H1 (cell line): ENCODE data around the gene LIPE. TPM values are rescaled to one million over a fixed set of nuclear protein-coding genes. Genes with fewer than 3 reads are reported as not detected.

Experiments used
- BCL11A ChIP-seq, 2 experiments: IDR thresholded peaks; one replicate each; pipeline ENCODE4 v1.6.1; 2011; ENCODE audit warnings: low read depth in 2 of 2, low read length in 2 of 2, mild to moderate bottlenecking in 2 of 2
- CTBP2 ChIP-seq: IDR thresholded peaks from 2 replicates; pipeline ENCODE4 v1.7.0; 2011; ENCODE audit warnings: borderline replicate concordance, mild to moderate bottlenecking, moderate library complexity, mixed read lengths, low read length; ENCODE audit not compliant: insufficient read depth, insufficient read length
- FOSL1 ChIP-seq: IDR thresholded peaks from 2 replicates; pipeline ENCODE4 v1.6.1; 2011; ENCODE audit warnings: mild to moderate bottlenecking, low read depth, low read length, moderate library complexity; ENCODE audit not compliant: insufficient read depth
- MAFK ChIP-seq: IDR thresholded peaks from 2 replicates; pipeline ENCODE4 v1.6.1; 2012; ENCODE audit warnings: low read depth, mild to moderate bottlenecking, improper control_type of control experiment, low read length
- TCF12 ChIP-seq: IDR thresholded peaks from 2 replicates; pipeline ENCODE4 v1.6.1; 2011; ENCODE audit warnings: low read depth, mild to moderate bottlenecking, low read length
- polyA plus RNA-seq, 7 experiments: library from polyadenylated mRNA; depleted of rRNA in 3 of 7; stranded (reverse) in 5 of 7; unstranded in 2 of 7; fragments of >200 nt in 5 of 7; fragments of 200-250 nt in 2 of 7; gene quantifications; 1 replicate in 5 of 7; 2 replicates in 1 of 7; 4 replicates in 1 of 7; pipeline versions ENCODE4 v1.2.1 to v1.2.3, GENCODE V29; 2011 to 2013; ENCODE audit warnings: missing spikeins in 2 of 7, mixed read lengths in 2 of 7
- total RNA-seq: library from RNA; stranded (reverse); fragmentation: NEBNext Ultra II Directional; extraction: Animal tissue kit (Norgen Biotek cat#: 25700); gene quantifications from 2 replicates; pipeline ENCODE4 v1.2.1, GENCODE V29; 2021
- TF ChIP-seq, protein P1 (sequence below): IDR thresholded peaks from 2 replicates; pipeline ENCODE4 v1.6.1; 2011; ENCODE audit warnings: low read depth, mild to moderate bottlenecking, low read length; ENCODE audit not compliant: insufficient read depth

The LIPE gene
- total and polyA plus RNA-seq, 2 of the 8 experiments (the other 6 are each of a cell fraction or from before 2014, with no cell fraction given): 8.7 to 15.9 TPM

DNA sequence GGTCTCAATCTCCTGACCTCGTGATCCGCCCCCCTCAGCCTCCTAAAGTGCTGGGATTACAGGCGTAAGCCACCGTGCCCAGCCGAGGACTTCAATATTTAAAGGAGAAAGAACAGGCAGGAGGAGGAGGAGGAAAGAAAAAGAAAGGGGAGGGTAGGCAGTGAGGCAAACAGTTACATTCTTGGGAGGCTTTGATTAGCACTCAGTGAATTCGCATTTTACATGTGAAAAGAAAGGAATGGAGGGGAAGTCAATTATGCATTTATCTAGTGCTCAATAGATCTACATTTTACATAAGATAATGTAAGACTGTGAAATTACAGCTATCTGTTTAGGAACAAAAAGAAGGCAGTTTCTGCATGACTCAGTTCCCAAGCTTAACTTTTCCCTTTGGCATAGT lies 46.5 kb upstream of the LIPE start (continued):
- TF ChIP-seq, protein P1, sequence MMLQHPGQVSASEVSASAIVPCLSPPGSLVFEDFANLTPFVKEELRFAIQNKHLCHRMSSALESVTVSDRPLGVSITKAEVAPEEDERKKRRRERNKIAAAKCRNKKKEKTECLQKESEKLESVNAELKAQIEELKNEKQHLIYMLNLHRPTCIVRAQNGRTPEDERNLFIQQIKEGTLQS: no peak
- no peak for TF ChIP-seq TCF12
- no peak for TF ChIP-seq MAFK
- TF ChIP-seq FOSL1: no peak
- TF ChIP-seq BCL11A (IDR thresholded peaks at IDR 0.05; ENCODE audit: low read depth in 2 of 2, low read length in 2 of 2): no peak
- TF ChIP-seq CTBP2: no peak
